Fibroblast of mammary gland (primary cell): ENCODE results near the gene C5orf52.

Experiments used
- DNase-seq: peaks from one replicate; pipeline ENCODE4 v3.0.0-alpha.2; 2010; ENCODE audit warnings: low read depth
- H3K4me3 ChIP-seq: 2 replicates; pipeline ENCODE4 v1.5.1; 2011; ENCODE audit warnings: low read depth, mild to moderate bottlenecking, low read length, moderate library complexity; ENCODE audit not compliant: control insufficient read depth
- TF ChIP-seq, protein P1 (sequence below): conservative IDR thresholded peaks from 2 replicates; pipeline ENCODE4 v1.5.1; 2011; ENCODE audit warnings: low read depth, low read length, inconsistent platforms; ENCODE audit not compliant: control insufficient read depth, insufficient read depth

The C5orf52 gene

DNA sequence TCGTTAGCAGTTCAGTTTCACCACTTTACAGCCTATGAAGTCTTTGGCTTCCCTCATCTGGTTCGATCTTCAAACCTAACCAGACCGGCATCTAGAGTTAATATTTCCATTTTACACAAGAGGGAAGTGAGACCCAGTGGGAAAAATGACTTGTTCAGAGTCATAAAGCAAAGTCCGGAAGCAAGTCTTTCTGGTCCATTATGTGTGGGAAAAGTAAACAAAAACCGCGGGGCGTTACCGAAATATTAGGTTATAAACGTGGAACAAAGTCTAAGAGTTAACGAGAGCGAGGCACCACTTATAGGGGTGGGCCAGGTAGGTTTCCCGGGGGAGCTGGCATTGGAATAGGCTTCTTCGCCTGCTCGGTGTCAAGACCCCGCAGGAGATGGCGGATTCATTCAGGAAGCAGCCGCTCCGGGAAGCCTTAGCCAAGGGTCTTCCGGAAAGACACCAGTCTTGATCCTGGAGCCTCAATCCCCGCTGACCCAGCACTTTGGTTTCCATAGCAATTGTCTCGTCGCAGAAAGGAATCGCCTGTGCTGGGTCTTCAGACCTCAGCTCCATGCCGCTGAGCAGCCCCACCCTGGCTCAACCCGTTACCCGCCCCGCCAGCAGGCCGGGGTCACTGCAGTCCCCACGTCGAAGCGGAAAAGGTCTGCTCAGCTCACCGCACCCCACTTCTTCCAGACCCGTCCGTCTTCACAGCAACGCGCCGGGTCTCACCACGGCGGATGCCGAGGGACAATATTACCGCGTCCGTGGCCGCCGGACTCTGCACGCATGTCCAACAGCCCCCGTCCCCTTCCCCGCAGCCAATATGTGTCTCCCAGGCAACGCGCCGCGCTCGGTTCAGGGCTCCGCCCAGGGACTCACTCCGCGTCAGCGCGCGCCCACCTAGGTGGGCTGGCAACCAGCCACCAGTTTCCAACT lies at the start of gene C5orf52:
C5orf52 (plus strand) TSS at position 872 of the 930 bp plus-strand sequence. CDS start 82 bp downstream, outside the sequence.
- TF ChIP-seq, protein P1, sequence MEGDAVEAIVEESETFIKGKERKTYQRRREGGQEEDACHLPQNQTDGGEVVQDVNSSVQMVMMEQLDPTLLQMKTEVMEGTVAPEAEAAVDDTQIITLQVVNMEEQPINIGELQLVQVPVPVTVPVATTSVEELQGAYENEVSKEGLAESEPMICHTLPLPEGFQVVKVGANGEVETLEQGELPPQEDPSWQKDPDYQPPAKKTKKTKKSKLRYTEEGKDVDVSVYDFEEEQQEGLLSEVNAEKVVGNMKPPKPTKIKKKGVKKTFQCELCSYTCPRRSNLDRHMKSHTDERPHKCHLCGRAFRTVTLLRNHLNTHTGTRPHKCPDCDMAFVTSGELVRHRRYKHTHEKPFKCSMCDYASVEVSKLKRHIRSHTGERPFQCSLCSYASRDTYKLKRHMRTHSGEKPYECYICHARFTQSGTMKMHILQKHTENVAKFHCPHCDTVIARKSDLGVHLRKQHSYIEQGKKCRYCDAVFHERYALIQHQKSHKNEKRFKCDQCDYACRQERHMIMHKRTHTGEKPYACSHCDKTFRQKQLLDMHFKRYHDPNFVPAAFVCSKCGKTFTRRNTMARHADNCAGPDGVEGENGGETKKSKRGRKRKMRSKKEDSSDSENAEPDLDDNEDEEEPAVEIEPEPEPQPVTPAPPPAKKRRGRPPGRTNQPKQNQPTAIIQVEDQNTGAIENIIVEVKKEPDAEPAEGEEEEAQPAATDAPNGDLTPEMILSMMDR, result no peak
- peak; percentile 40 for DNase-seq
- H3K4me3 ChIP-seq, result peak within 1 kb of the TSS; percentile 81

DNA sequence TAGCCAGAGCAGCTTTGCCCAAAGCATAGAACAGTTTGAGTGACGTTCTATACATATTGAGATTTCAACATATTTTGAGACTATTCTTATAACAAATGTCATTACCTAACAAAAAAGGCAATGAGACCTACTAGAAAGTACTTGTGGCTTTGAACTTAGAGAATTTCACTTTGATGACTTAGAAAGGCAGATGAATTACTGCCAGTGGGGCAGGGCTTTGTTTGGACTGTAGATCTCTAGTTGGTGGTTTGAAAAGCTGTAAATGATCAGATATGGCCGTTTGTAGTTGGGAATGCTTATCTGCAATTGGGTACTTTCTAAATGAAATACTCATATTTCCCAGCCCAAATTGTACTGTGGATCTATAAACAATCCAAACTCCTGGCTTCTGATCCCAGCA lies 47.2 kb upstream of the C5orf52 start:
- DNase-seq, result no peak
- no peak overlapping the region for H3K4me3 ChIP-seq
- TF ChIP-seq, protein P1, result no peak

GRCh38 chr5:157626831-157627230 lies 44.5 kb upstream of the C5orf52 start:
- no peak overlapping the region for H3K4me3 ChIP-seq
- no peak for DNase-seq
- TF ChIP-seq, protein P1, result no peak

DNA sequence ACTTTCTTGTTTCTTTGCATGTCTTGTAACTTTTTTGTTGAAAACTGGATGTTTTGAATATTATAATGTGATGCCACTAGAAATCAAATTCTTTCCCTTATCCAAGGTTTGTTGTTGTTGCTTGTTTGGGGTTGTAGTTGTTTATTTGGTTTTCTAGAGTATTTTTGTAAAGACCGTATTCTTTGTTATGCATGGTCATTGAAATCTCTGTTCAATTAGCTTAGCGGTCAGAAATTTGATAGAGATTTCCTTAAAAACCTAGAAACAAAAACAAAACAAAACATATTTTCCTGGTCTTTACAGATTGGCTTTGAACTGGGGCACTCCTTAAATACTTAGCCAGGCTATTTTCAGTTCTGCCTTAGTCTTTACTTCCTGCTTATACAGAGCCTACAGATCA lies 41.0 kb upstream of the C5orf52 start:
- DNase-seq, result no peak
- TF ChIP-seq, protein P1, result no peak
- H3K4me3 ChIP-seq, result no peak overlapping the region

DNA sequence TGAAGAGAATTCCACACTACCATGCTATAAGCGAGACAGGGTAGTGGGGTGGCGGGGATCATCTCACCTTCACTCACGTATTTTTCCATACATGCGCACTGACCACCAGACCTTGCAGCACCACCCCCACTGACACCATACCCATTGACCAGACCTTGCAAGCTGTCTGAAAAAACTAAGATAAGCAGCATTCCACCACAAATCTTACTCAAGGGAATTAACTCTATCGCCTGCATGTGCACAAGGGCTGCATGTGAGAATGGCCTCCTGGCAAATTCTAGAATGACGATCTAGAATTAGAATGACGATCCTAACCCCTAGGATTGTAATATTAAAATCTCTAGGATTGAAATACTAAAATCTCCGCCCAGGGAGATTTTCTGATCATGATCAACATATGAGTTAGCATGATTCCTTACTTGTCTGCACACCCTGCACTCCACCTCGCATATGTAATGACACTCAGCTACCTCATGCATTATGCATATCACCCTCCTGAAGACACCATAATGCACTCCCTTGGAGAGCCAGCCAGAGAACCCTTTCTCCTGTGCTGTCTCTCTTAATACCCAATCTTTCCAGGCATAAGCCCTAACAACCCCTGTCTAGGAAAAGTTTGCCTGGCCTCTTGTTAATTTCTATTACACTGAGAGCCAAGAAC lies 30.8 kb upstream of the C5orf52 start:
- DNase-seq, result no peak
- TF ChIP-seq, protein P1, result no peak
- no peak overlapping the region for H3K4me3 ChIP-seq

DNA sequence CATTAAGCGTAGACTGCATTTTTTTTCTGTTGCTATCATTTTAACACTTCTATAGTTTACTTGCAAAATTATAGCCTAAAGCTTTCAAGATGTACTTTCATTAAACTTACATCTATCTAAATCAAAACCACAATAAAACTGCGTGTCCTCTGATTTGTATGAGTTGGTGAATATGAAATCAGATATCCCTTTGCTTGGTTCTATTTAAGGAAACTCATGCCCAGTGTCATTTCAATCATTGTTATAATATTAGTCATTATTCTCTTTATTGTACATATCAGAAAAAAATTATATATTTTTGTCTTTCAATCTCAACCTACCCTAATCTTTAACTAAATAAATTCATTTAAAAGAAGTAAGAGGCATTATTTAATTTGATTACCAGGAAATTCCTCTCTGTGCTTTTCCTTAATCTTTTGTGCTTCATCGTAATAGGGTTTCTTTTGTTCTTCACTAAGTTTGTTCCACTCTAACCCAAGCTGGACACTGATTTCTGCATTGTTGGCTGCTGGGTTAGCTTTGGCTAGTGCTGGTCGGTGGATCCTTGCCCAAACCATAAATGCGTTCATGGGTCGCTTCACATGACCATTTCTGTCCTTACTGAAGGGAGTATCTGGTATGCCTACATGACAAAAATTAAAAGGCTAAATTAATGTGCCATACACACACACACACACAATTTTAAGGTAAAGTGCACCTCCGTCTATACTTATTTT lies 22.9 kb upstream of the C5orf52 start:
- H3K4me3 ChIP-seq, result no peak overlapping the region
- TF ChIP-seq, protein P1, result no peak
- DNase-seq, result no peak
